ENCODE data around the gene EHD3. TPM values are rescaled to one million over a fixed set of nuclear protein-coding genes. Genes with fewer than 3 reads are reported as not detected.

The EHD3 gene
- total RNA-seq: 1 to 10 TPM; 1.5 to 1.6 TPM

DNA sequence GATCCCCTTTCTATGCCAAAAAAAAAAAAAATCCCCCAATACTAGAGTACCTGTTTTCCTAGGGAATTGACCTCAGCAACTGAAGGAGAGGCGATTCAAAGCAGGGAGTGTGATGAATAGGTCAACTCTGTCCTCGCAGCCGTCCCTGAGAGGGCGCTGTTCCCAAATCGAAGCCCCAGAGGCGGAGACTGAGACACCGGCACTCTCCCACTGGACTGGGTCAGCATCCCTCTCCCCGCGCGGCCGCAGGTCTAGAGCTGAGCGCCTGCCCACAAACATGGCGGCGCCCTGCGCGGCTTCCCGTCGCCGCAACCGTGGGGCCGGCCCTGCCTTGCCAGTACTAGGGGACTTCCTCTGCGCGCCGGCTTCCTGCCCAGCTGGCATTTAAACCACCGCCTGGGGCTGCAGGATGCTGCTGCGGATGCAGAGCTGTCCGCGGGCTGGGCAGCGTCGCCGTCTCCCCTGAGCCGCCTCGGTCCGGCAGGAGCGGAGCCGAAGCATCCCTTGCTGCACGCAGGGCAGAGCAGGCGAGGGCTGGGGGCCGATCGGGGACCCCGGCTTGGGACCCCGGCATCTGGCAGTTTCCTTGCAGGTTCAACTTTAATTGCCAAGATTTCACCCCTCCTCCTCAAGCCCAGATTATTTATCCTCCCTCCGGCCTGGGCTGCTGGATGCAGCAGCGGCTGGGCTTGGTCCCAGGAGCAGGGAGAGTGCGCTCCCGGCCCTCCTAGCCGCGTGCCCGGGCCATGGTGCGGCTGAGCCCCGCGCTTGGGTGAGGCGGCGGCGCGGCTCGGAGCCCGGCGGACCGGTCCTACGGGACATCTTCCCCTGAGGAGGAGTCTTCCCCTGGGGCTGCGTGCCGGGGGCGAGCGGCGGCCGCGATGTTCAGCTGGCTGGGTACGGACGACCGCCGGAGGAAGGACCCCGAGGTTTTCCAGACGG lies at the start of gene EHD3:
Gene EHD3, plus strand, starts transcription at position 412 of the 942 bp plus-strand sequence. Its CDS starts 470 bp downstream, at position 882.
- no peaks in the 10 kb centered on the region for H3K36me3 Mint-ChIP-seq
- H3K4me1 Mint-ChIP-seq: peaks cover 8% of the 10 kb centered on the region

DNA sequence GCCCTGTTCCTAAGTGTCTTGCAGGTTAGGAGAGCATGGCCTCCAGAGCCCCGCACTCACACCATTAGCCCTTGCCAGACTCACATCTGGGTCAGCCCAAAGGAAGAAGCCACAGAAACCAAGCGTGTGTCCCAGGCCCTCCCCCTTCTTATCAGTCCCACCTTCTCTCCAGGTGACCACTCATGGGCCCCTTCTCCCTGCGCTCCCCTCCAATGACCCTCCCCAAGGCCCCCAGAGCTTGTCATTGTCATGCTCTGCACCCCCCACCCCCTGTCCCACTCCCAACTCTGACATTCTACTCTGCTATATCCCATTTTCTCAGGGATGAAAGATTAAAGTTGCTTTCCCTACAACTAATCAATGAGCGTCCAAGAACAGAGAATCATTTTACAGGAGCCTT lies 46.8 kb upstream of the EHD3 start:
- H3K27ac Mint-ChIP-seq: no peak overlapping the region
- H3K4me3 Mint-ChIP-seq: no peak overlapping the region
- H3K4me1 Mint-ChIP-seq: no peaks in the 10 kb centered on the region
- ATAC-seq (ENCODE audit: low read depth) (no peak), DNase-seq (no peak)
- POLR2A ChIA-PET: interaction anchor here (0.6 kb wide), 1 partner anchor 948 kb away, joined by 3 read pairs; no protein-coding TSS in a partner anchor
- peaks cover 8% of the 10 kb centered on the region for H3K27me3 Mint-ChIP-seq
- H3K9me3 Mint-ChIP-seq: no peaks in the 10 kb centered on the region
- H3K36me3 Mint-ChIP-seq: no peaks in the 10 kb centered on the region

More for the DNA sequence above, at the start of gene EHD3:
- peak within 1 kb of the TSS; percentile 68 for H3K4me3 Mint-ChIP-seq
- H3K27ac Mint-ChIP-seq: peak within 1 kb of the TSS; percentile 0
- peak; percentile 83 for DNase-seq
- peak; percentile 98 for ATAC-seq (ENCODE audit: low read depth)
- H3K27me3 Mint-ChIP-seq: peaks cover 15% of the 10 kb centered on the region
- no peaks in the 10 kb centered on the region for H3K9me3 Mint-ChIP-seq
- POLR2A ChIA-PET: interaction anchor here (0.6 to 0.7 kb wide), 2 partner anchors 242 to 1087 kb away, joined by 3 read pairs; partner anchors contain the start of gene YPEL5

DNA sequence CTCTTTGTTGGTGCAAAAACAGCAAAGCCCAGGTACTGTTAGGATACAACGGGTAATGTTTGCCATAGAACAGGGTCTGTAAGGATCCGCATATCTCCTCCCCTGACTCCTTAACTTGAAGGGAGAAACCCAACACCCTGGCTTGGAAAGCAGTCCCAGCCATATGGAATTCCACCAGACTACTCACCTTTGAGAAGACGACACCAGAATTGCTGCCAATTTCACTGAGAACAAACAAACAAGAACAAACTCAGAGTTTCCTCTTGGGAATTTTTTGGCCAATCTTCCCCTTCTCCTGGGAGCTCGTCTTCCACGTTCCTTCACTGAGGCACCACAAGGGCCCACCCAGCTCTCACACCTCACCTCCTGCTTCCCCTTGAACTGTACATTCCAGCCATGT lies 45.8 kb upstream of the EHD3 start:
- DNase-seq: no peak
- no peaks in the 10 kb centered on the region for H3K4me1 Mint-ChIP-seq
- ATAC-seq (ENCODE audit: low read depth): no peak
- POLR2A ChIA-PET: no interaction called here
- H3K9me3 Mint-ChIP-seq: no peaks in the 10 kb centered on the region
- H3K4me3 Mint-ChIP-seq: no peak overlapping the region
- no peaks in the 10 kb centered on the region for H3K36me3 Mint-ChIP-seq
- H3K27ac Mint-ChIP-seq: no peak overlapping the region
- peaks cover 8% of the 10 kb centered on the region for H3K27me3 Mint-ChIP-seq

DNA sequence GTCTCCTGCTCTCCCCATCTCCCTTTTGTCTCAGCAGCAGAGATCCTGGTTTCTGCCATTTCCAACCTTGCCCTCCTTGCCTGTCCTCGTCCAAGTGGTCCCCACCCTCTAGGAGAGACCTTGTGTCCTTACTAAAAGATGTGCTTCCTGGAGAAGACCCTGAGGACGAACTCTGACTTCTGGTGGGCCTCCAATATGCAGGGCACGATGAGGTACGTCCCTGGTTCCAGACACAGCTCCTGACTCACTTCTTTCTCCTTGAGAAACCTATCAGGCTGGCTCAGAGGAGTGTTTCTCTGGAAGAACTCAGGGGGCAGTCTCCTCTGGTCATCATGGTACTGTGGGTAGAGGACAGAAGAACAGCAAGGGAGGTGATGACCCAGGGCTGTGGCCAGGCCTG lies 44.8 kb upstream of the EHD3 start:
- no peak overlapping the region for H3K4me3 Mint-ChIP-seq
- H3K9me3 Mint-ChIP-seq: no peaks in the 10 kb centered on the region
- peaks cover 8% of the 10 kb centered on the region for H3K27me3 Mint-ChIP-seq
- ATAC-seq (ENCODE audit: low read depth) (no peak), DNase-seq (no peak)
- H3K27ac Mint-ChIP-seq: no peak overlapping the region
- POLR2A ChIA-PET: no interaction called here
- H3K36me3 Mint-ChIP-seq: no peaks in the 10 kb centered on the region
- no peaks in the 10 kb centered on the region for H3K4me1 Mint-ChIP-seq

DNA sequence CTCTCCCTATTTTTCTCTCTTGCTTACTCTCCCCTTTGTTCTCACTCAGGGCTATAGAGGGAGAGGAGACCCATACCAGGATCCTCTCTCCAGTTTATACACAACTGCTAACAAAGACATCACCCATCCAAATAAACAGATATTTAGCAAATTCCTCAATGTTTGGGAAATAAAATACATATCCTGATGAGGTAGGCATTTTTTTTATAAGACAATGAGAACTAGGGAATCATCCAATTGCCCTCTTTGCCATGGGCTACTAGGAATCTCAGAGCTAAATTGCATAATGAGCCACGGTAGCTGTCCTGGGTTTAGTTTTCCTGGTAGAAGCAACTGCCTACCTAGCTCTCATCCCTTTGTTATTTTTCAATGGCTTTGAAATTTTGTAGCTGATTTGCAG lies 43.8 kb upstream of the EHD3 start:
- ATAC-seq (ENCODE audit: low read depth): no peak
- H3K27ac Mint-ChIP-seq: no peak overlapping the region
- no peaks in the 10 kb centered on the region for H3K9me3 Mint-ChIP-seq
- no peaks in the 10 kb centered on the region for H3K4me1 Mint-ChIP-seq
- POLR2A ChIA-PET: no interaction called here
- H3K4me3 Mint-ChIP-seq: no peak overlapping the region
- H3K36me3 Mint-ChIP-seq: no peaks in the 10 kb centered on the region
- peaks cover 4% of the 10 kb centered on the region for H3K27me3 Mint-ChIP-seq
- DNase-seq: no peak

DNA sequence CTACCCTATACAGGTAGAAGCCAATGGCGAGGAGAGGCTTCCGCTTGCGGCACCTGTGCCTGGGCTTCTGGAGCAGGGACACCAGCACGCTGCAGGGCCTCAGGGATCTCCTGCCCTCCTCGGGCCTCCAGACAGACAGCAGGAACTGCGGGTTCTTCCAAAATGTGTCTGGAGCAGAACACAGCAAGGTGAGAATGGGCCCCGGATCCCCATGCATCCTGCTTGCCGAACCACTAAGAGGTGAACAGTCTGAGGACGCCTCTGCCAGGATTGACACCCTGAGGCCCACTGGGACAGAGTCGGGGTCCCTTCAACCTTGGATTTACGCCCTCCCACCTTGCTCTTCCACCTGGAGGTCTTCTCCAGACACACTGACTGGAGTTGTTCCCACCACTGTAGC lies 42.0 kb upstream of the EHD3 start:
- H3K4me3 Mint-ChIP-seq: no peak overlapping the region
- no peaks in the 10 kb centered on the region for H3K4me1 Mint-ChIP-seq
- H3K27me3 Mint-ChIP-seq: peaks cover 3% of the 10 kb centered on the region
- H3K36me3 Mint-ChIP-seq: no peaks in the 10 kb centered on the region
- POLR2A ChIA-PET: no interaction called here
- DNase-seq (no peak), ATAC-seq (ENCODE audit: low read depth) (no peak)
- no peak overlapping the region for H3K27ac Mint-ChIP-seq
- peaks cover 1% of the 10 kb centered on the region for H3K9me3 Mint-ChIP-seq

DNA sequence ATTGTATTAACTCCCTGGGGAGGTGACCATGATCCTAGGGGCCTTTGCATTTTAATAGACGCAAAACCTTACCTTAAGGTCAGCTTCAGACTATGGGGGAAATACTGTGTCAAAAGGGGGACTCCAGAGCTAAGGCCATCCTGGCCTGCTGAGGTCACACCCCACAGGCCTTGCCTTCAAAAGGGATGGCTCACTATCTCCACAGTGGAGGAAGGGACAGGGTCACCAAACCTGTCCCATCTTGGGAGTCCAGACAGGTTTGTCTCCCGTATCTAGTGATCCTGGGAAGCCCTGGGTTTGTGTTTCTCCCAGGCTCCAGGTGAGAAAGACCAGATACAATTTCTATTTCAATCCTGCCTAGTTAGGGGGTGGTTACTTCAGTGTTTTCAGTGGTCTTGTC lies 41.6 kb upstream of the EHD3 start:
- Mint-ChIP-seq H3K4me3 (no peak overlapping the region), H3K9me3 (peaks cover 1% of the 10 kb centered on the region), H3K4me1 (no peaks in the 10 kb centered on the region), H3K36me3 (no peaks in the 10 kb centered on the region), H3K27me3 (peaks cover 3% of the 10 kb centered on the region), H3K27ac (no peak overlapping the region)
- POLR2A ChIA-PET: no interaction called here
- DNase-seq (no peak), ATAC-seq (ENCODE audit: low read depth) (no peak)

DNA sequence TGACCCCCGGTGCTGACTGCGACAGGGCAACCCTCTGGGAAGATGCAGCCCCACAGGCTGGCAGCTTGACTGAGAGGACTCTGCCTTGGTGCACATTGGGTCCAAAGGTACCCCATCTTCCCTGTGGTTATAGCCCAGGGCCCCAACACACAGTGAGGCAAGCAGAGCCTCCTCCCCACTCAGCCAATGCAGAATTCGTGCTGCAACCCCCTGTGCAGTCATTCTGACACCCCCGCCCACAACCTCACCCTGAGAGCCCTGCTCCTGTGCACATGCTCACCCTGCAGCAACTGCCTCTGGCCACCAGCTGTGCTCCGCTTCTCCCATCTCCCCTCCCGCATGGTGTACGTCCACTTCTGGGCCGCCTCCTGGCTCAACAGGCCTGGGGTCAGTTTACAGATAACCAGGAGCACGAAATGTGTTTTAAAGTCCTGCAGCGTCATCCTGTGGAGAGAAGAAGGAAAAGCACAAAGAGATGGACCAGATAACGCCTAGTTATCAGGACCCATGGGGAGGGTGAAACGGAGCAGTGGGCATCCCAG lies 41.0 kb upstream of the EHD3 start:
- no peak overlapping the region for H3K4me3 Mint-ChIP-seq

DNA sequence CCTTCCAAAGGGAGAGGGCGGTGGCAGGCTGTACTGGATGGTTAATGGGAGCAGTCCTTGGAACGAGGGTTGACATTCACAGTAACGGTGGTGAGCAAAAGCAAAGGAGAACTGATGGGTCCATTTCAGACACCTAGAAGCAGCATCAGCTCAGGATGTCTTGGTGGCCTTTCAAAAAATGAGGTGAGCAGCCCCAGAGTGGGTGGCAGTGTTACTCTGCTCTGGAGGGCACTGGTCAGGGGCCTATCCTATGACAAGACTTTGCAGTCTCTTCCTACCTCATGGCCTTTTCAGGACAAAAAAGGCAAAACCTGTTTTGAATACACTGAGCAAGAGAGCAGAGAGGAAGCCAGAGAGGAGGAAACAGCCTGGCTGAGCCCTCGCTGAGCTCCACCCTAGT lies 40.1 kb upstream of the EHD3 start:
- Mint-ChIP-seq H3K36me3 (no peaks in the 10 kb centered on the region), H3K27me3 (peaks cover 3% of the 10 kb centered on the region), H3K9me3 (peaks cover 1% of the 10 kb centered on the region), H3K4me1 (no peaks in the 10 kb centered on the region), H3K27ac (no peak overlapping the region), H3K4me3 (no peak overlapping the region)
- ATAC-seq (ENCODE audit: low read depth) (no peak), DNase-seq (no peak)
- POLR2A ChIA-PET: no interaction called here

More for the DNA sequence above, 41.0 kb upstream of the EHD3 start:
- Mint-ChIP-seq H3K27ac (no peak overlapping the region), H3K27me3 (peaks cover 3% of the 10 kb centered on the region), H3K4me1 (no peaks in the 10 kb centered on the region), H3K36me3 (no peaks in the 10 kb centered on the region), H3K9me3 (peaks cover 1% of the 10 kb centered on the region)
- POLR2A ChIA-PET: no interaction called here
- DNase-seq: no peak
- ATAC-seq (ENCODE audit: low read depth): no peak

DNA sequence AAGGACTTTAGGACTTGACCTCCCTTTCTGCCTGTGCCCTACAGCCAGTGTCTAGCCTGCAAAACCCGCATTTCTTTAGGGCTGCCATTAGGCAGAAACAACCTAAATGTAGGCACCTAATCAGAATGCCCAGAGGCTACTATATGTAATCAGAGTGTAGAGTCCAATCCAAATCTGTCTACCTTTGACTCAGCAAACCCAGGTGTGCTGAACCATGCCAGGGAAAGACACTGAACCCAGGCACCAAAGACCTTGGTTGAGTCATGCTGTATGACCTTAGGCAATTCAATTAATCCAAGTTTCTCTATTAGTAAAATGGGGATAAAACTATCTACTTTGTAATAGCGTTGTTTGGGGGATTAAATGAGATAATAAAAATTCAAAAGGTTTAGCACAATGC lies 37.3 kb upstream of the EHD3 start:
- no peak for DNase-seq
- Mint-ChIP-seq H3K27me3 (no peaks in the 10 kb centered on the region), H3K27ac (no peak overlapping the region), H3K4me3 (no peak overlapping the region), H3K4me1 (no peaks in the 10 kb centered on the region), H3K36me3 (no peaks in the 10 kb centered on the region), H3K9me3 (peaks cover 1% of the 10 kb centered on the region)
- POLR2A ChIA-PET: no interaction called here
- no peak for ATAC-seq (ENCODE audit: low read depth)

DNA sequence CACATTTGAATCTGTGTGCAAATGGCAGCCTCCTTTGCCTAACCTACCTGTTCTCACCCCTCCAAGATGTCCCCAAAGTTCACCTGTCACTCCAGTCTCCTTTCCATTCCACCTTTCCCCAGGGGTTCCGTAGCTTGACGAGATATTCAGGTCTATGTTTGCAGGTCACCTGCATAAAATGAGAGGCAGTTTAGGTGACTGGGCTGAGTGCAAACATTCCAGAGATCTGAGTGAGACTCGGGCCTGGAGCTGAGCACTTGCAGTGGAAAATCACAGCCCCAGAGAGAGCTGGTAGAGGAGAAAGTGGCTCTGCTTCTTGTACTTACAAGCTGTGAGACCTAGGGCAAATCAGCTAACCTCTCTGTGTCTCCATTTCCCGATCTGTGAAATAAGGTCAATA lies 36.8 kb upstream of the EHD3 start:
- no peak overlapping the region for H3K27ac Mint-ChIP-seq

DNA sequence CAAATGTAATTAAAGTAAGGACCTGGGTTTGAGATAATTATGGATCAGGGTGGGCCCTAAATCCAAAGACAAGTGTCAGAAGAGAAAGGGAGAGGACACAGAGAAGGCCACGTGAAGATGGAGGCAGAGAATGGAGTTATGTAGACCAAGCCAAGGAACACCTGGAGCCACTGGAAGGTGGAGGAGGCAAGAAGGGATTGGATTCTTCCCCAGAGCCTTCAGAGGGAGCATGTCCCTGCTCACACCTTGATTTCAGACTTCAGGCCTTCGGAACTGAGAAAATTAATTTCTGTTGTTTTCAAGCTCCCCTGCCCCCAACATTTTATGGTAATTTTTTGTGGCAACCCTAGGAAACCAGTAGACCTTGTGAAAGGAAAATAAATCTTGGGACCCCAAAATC lies 36.3 kb upstream of the EHD3 start:
- H3K4me1 Mint-ChIP-seq: no peaks in the 10 kb centered on the region
- H3K27me3 Mint-ChIP-seq: no peaks in the 10 kb centered on the region
- H3K4me3 Mint-ChIP-seq: no peak overlapping the region
- peaks cover 1% of the 10 kb centered on the region for H3K9me3 Mint-ChIP-seq
- POLR2A ChIA-PET: no interaction called here
- H3K36me3 Mint-ChIP-seq: no peaks in the 10 kb centered on the region
- H3K27ac Mint-ChIP-seq: no peak overlapping the region
- DNase-seq: no peak
- ATAC-seq (ENCODE audit: low read depth): no peak

More for the DNA sequence above, 36.8 kb upstream of the EHD3 start:
- no peaks in the 10 kb centered on the region for H3K36me3 Mint-ChIP-seq
- POLR2A ChIA-PET: no interaction called here
- H3K4me3 Mint-ChIP-seq: no peak overlapping the region
- H3K27me3 Mint-ChIP-seq: no peaks in the 10 kb centered on the region
- no peak for ATAC-seq (ENCODE audit: low read depth)
- H3K9me3 Mint-ChIP-seq: peaks cover 1% of the 10 kb centered on the region
- no peaks in the 10 kb centered on the region for H3K4me1 Mint-ChIP-seq
- no peak for DNase-seq

DNA sequence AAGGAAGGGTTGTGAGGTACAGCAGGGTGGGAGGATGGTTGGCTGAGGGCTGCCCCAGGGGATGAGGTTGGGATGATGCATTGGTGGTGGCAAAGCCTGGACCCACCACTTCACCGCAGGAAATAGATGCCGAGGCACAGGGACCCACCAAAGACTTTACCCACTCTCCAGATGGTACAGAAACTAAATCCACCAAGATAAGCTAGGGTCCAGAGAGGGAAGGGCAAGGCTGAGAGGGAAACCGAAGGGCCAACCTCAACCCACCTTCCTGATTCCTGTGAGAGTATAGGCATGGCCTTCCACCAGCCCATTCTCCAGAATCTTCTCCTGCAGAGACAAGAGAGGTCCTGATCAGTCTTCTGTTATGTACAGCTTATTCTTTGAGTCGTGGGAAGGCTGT lies 34.7 kb upstream of the EHD3 start:
- H3K27ac Mint-ChIP-seq: no peak overlapping the region
- H3K4me3 Mint-ChIP-seq: no peak overlapping the region
- ATAC-seq (ENCODE audit: low read depth): no peak
- no peaks in the 10 kb centered on the region for H3K36me3 Mint-ChIP-seq
- H3K9me3 Mint-ChIP-seq: peaks cover 1% of the 10 kb centered on the region
- no peaks in the 10 kb centered on the region for H3K4me1 Mint-ChIP-seq
- no peaks in the 10 kb centered on the region for H3K27me3 Mint-ChIP-seq
- POLR2A ChIA-PET: no interaction called here
- no peak for DNase-seq

DNA sequence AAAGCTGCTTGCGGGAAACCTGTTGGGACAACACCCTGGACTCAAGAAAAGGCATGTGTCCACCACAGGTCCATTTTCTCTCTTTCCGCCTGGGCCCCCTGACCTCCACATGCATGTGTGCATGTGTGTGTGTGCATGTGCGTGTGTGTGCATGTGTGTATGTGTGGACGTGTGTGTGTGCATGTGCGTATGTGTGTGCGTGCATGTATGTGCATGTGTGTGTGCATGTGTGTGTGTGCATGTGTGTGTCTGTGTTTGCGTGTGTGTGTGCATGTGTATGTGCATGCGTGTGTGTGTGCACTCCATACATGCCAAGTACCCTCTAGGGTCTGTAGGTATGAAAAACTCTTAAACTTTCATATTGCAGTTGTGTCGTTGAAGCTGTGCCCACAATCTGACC lies 33.0 kb upstream of the EHD3 start:
- H3K4me3 Mint-ChIP-seq: no peak overlapping the region
- H3K27ac Mint-ChIP-seq: no peak overlapping the region
- H3K36me3 Mint-ChIP-seq: no peaks in the 10 kb centered on the region
- no peaks in the 10 kb centered on the region for H3K27me3 Mint-ChIP-seq
- POLR2A ChIA-PET: no interaction called here
- no peak for ATAC-seq (ENCODE audit: low read depth)
- H3K4me1 Mint-ChIP-seq: no peaks in the 10 kb centered on the region
- no peaks in the 10 kb centered on the region for H3K9me3 Mint-ChIP-seq
- no peak for DNase-seq
